GM23338 (cell line): ENCODE results near the gene STAT4. TPM values are rescaled to one million over a fixed set of nuclear protein-coding genes. Genes with fewer than 3 reads are reported as not detected.

Source experiments
- ATAC-seq: fragments of 200-7000 bp; cut with Tn5 transposase; 3 replicates; pipeline ENCODE4 v1.9.1; 2020
- DNase-seq: peaks from one replicate; pipeline ENCODE4 v3.0.0-alpha.2; 2015; ENCODE audit warnings: low spot score
- H2AFZ ChIP-seq: fragments of 200-600 bp; sonication (generic); 2 replicates; pipeline ENCODE4 v1.8.0; 2016; ENCODE audit warnings: antibody characterized with exemption, mild to moderate bottlenecking, moderate library complexity
- H3F3A ChIP-seq: fragments of 200-600 bp; sonication (generic); replicated peaks from 2 replicates; pipeline ENCODE4 v1.8.0; 2017; ENCODE audit warnings: antibody characterized with exemption, mixed run types, low read depth
- H3K27ac ChIP-seq: fragments of 200-600 bp; sonication (generic); 2 replicates; pipeline ENCODE4 v1.6.1; 2016; ENCODE audit warnings: low read depth
- H3K27me3 ChIP-seq: fragments of 200-600 bp; sonication (generic); 2 replicates; pipeline ENCODE4 v1.8.0; 2016; ENCODE audit warnings: mild to moderate bottlenecking, mixed run types, moderate library complexity; ENCODE audit not compliant: insufficient read depth
- H3K36me3 ChIP-seq: fragments of 200-600 bp; sonication (generic); 2 replicates; pipeline ENCODE4 v1.8.0; 2016; ENCODE audit warnings: mild to moderate bottlenecking; ENCODE audit not compliant: insufficient read depth
- H3K4me1 ChIP-seq: fragments of 200-600 bp; sonication (generic); 2 replicates; pipeline ENCODE4 v1.8.0; 2016; ENCODE audit warnings: mild to moderate bottlenecking, moderate library complexity; ENCODE audit not compliant: insufficient read depth
- H3K4me2 ChIP-seq: fragments of 200-600 bp; sonication (generic); 2 replicates; pipeline ENCODE4 v1.7.1; 2017; ENCODE audit warnings: mixed run types
- H3K4me3 ChIP-seq: fragments of 200-600 bp; sonication (generic); 2 replicates; pipeline ENCODE4 v1.6.1; 2016; ENCODE audit warnings: mixed run types
- H3K79me2 ChIP-seq: fragments of 200-600 bp; sonication (generic); replicated peaks from 2 replicates; pipeline ENCODE4 v1.8.0; 2017; ENCODE audit warnings: mild to moderate bottlenecking; ENCODE audit not compliant: insufficient read depth
- H3K9me2 ChIP-seq: fragments of 200-600 bp; sonication (generic); 2 replicates; pipeline ENCODE4 v1.8.0; 2017; ENCODE audit not compliant: insufficient read depth
- H4K20me1 ChIP-seq: fragments of 200-600 bp; sonication (generic); replicated peaks from 2 replicates; pipeline ENCODE4 v1.8.0; 2017; ENCODE audit warnings: mild to moderate bottlenecking; ENCODE audit not compliant: insufficient read depth
- H3K27ac Mint-ChIP-seq: 2 replicates; pipeline ENCODE4 v1.8.0; 2020; ENCODE audit warnings: inconsistent platforms, mild to moderate bottlenecking, moderate library complexity, mixed read lengths
- H3K27me3 Mint-ChIP-seq: 3 replicates; pipeline ENCODE4 v1.8.0; 2022; ENCODE audit warnings: low read depth, mild to moderate bottlenecking, moderate library complexity, mixed read lengths, inconsistent platforms; ENCODE audit not compliant: insufficient read depth, poor library complexity
- H3K36me3 Mint-ChIP-seq: 3 replicates; pipeline ENCODE4 v1.8.0; 2021; ENCODE audit warnings: low read depth, mild to moderate bottlenecking, inconsistent platforms, moderate library complexity, mixed read lengths
- H3K4me1 Mint-ChIP-seq: 3 replicates; pipeline ENCODE4 v1.8.0; 2020; ENCODE audit warnings: mild to moderate bottlenecking, inconsistent platforms, mixed read lengths
- H3K4me3 Mint-ChIP-seq: 3 replicates; pipeline ENCODE4 v1.8.0; 2021; ENCODE audit warnings: moderate library complexity, mild to moderate bottlenecking, inconsistent platforms, mixed read lengths
- H3K9me3 Mint-ChIP-seq: 3 replicates; pipeline ENCODE4 v1.8.0; 2020; ENCODE audit warnings: moderate library complexity, mild to moderate bottlenecking, inconsistent platforms, mixed read lengths
- CREB1 ChIP-seq: fragments of 250-450 bp; sonication (Bioruptor Pico); IDR thresholded peaks from 2 replicates; pipeline ENCODE4 v1.5.0; 2020; ENCODE audit warnings: low read depth, mild to moderate bottlenecking, moderate library complexity
- EZH2 ChIP-seq: fragments of 200-600 bp; sonication (generic); IDR thresholded peaks from one replicate; pipeline ENCODE4 v1.8.0; 2017; ENCODE audit warnings: antibody characterized with exemption, mild to moderate bottlenecking, low read depth; ENCODE audit not compliant: unreplicated experiment
- EZH2phosphoT487 ChIP-seq: fragments of 200-600 bp; sonication (generic); IDR thresholded peaks from one replicate; pipeline ENCODE4 v1.8.1; 2018; ENCODE audit warnings: antibody characterized with exemption; ENCODE audit not compliant: unreplicated experiment
- JUNB ChIP-seq: IDR thresholded peaks from one replicate; pipeline ENCODE4 v1.6.1; 2016; ENCODE audit warnings: antibody characterized with exemption; ENCODE audit not compliant: unreplicated experiment
- NANOG ChIP-seq: IDR thresholded peaks from 2 replicates; pipeline ENCODE4 v1.6.1; 2016; ENCODE audit warnings: antibody characterized with exemption, borderline replicate concordance
- POLR2AphosphoS5 ChIP-seq: IDR thresholded peaks from 2 replicates; pipeline ENCODE4 v1.6.1; 2016; ENCODE audit warnings: antibody characterized with exemption, low read depth
- STAT1 ChIP-seq: IDR thresholded peaks from one replicate; pipeline ENCODE4 v1.6.1; 2016; ENCODE audit warnings: antibody characterized with exemption; ENCODE audit not compliant: unreplicated experiment
- ZNF114 ChIP-seq: fragments of 250-450 bp; sonication (Bioruptor Pico); IDR thresholded peaks from 2 replicates; pipeline ENCODE4 v1.5.0; 2020; ENCODE audit warnings: mild to moderate bottlenecking, moderate library complexity
- ZNF331 ChIP-seq: fragments of 250-450 bp; sonication (Bioruptor Pico); IDR thresholded peaks from 2 replicates; pipeline ENCODE4 v1.5.0; 2020; ENCODE audit warnings: low read depth, mild to moderate bottlenecking, moderate library complexity
- polyA plus RNA-seq: library from polyadenylated mRNA; unstranded; fragments of >200 nt; fragmentation: Nextera tagmentation; extraction: Ambion mirVana; gene quantifications from 2 replicates; pipeline ENCODE4 v1.2.1, GENCODE V29; 2016
- total RNA-seq: library from RNA; depleted of rRNA; stranded (reverse); fragments of >200 nt; shearing (Covaris generic); gene quantifications from 2 replicates; pipeline ENCODE4 v1.2.3, GENCODE V29; 2014
- TF ChIP-seq, protein P1 (sequence below): IDR thresholded peaks from 2 replicates; pipeline ENCODE4 v1.6.1; 2016; ENCODE audit warnings: antibody characterized with exemption
- TF ChIP-seq, protein P2 (sequence below): fragments of 250-450 bp; sonication (Bioruptor Pico); IDR thresholded peaks from 2 replicates; pipeline ENCODE4 v1.5.0; 2020; ENCODE audit warnings: mild to moderate bottlenecking, moderate library complexity
- TF ChIP-seq, protein P3 (sequence below), 2 experiments: fragments of 200-600 bp in 1 of 2; sonication (generic) in 1 of 2; conservative IDR thresholded peaks; 2 replicates each; pipeline versions ENCODE4 v1.5.1 to v1.6.1; 2016 to 2017; ENCODE audit warnings: antibody characterized with exemption in 2 of 2, low read depth in 2 of 2, mild to moderate bottlenecking in 2 of 2, moderate library complexity in 1 of 2

The STAT4 gene
- total and polyA plus RNA-seq, 2 experiments from 2014 or later, result 0.52 to 0.86 TPM

DNA sequence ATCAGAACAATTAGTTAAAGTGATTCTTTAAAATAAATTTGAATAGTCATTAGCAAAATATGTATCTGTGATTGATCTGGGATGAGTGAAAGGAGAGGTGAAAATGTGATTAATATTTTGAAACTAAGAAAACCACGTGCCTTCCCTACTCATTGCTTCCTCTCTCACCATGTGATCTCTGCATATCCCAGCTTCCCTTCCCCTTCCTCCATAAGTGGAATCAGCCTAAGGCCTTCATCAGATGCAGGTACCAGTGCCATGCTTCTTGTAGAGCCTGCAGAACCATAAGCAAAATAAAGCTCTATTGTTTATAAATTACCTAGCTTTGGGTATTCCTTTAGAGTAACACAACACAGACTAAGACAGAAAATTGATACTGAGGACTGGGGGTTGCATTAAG is 125.7 kb downstream of the STAT4 start:
- TF ChIP-seq STAT1, result no peak
- no peak for TF ChIP-seq ZNF114 (CRISPR knock-in tag)
- TF ChIP-seq, protein P1, sequence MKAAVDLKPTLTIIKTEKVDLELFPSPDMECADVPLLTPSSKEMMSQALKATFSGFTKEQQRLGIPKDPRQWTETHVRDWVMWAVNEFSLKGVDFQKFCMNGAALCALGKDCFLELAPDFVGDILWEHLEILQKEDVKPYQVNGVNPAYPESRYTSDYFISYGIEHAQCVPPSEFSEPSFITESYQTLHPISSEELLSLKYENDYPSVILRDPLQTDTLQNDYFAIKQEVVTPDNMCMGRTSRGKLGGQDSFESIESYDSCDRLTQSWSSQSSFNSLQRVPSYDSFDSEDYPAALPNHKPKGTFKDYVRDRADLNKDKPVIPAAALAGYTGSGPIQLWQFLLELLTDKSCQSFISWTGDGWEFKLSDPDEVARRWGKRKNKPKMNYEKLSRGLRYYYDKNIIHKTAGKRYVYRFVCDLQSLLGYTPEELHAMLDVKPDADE, result no peak
- Histone ChIP-seq H3K27me3 (no peaks in the 10 kb centered on the region), H3K79me2 (no peaks in the 10 kb centered on the region), H3K4me2 (no peak overlapping the region), H3F3A (0 out of 2 replicates have a peak, but pooled peaks cover 5% of the 10 kb centered on the region), H2AFZ (0 out of 2 replicates have a peak overlapping the region, but pooled peaks have one; percentile 28), H3K36me3 (no peaks in the 10 kb centered on the region), H3K4me3 (no peak overlapping the region), H3K27ac (no peak overlapping the region), H4K20me1 (no peaks in the 10 kb centered on the region), H3K9me2 (no peaks in the 10 kb centered on the region), H3K4me1 (peaks cover 5% of the 10 kb centered on the region; the same call in 1 of the 2 replicates)
- ATAC-seq, result no peak
- Mint-ChIP-seq H3K4me1 (peaks cover 5% of the 10 kb centered on the region; the same call in 2 of the 3 replicates), H3K27me3 (peaks cover 1% of the 10 kb centered on the region), H3K9me3 (no peaks in the 10 kb centered on the region), H3K36me3 (no peaks in the 10 kb centered on the region), H3K4me3 (no peak overlapping the region), H3K27ac (no peak overlapping the region)
- no peak for DNase-seq

DNA sequence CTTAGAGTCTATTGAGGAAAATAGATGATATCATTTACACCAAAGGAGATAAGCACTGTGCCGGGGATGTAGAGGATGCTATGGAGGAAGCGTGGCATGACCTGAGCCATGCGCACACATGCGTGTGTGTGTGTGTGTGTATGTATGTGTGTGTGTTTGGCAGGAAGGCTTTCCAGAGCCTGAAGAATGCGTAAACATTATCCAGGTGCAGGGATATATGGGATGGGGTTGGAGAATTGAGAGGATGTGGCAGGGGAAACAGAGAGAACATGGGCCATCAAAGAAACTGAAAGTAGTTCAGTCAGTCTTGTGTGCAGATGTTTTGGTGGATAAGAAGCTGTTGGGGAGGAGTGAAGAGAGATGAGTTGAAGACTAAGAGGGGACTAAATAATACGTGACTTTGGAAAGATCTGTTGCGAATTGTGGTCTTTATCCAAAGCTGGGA is 127.5 kb downstream of the STAT4 start:
- H3K4me3 Mint-ChIP-seq, result no peak overlapping the region
- no peaks in the 10 kb centered on the region for H3K79me2 ChIP-seq
- no peaks in the 10 kb centered on the region for H3K9me2 ChIP-seq
- no peaks in the 10 kb centered on the region for H4K20me1 ChIP-seq
- H3F3A ChIP-seq, result 0 out of 2 replicates have a peak, but pooled peaks cover 5% of the 10 kb centered on the region
- peaks cover 2% of the 10 kb centered on the region for H3K27me3 Mint-ChIP-seq
- peaks cover 4% of the 10 kb centered on the region; the same call in 1 of the 2 replicates for H3K27me3 ChIP-seq
- no peak for ATAC-seq
- no peaks in the 10 kb centered on the region for H3K36me3 Mint-ChIP-seq
- H3K4me3 ChIP-seq, result no peak overlapping the region
- peaks cover 5% of the 10 kb centered on the region; the same call in 1 of the 2 replicates for H3K4me1 ChIP-seq
- H3K36me3 ChIP-seq, result no peaks in the 10 kb centered on the region
- H2AFZ ChIP-seq, result no peak overlapping the region
- DNase-seq, result no peak
- peaks cover 5% of the 10 kb centered on the region; the same call in 2 of the 3 replicates for H3K4me1 Mint-ChIP-seq
- no peak overlapping the region for H3K27ac ChIP-seq
- no peak overlapping the region for H3K27ac Mint-ChIP-seq
- no peaks in the 10 kb centered on the region for H3K9me3 Mint-ChIP-seq
- no peak overlapping the region for H3K4me2 ChIP-seq
- TF ChIP-seq EZH2 (no peak), ZNF114 (CRISPR knock-in tag) (no peak), POLR2AphosphoS5 (no peak), STAT1 (no peak), CREB1 (CRISPR knock-in tag) (no peak), NANOG (no peak), JUNB (no peak), EZH2phosphoT487 (no peak), ZNF331 (no peak)
- TF ChIP-seq, protein P1, result no peak
- TF ChIP-seq, protein P2, sequence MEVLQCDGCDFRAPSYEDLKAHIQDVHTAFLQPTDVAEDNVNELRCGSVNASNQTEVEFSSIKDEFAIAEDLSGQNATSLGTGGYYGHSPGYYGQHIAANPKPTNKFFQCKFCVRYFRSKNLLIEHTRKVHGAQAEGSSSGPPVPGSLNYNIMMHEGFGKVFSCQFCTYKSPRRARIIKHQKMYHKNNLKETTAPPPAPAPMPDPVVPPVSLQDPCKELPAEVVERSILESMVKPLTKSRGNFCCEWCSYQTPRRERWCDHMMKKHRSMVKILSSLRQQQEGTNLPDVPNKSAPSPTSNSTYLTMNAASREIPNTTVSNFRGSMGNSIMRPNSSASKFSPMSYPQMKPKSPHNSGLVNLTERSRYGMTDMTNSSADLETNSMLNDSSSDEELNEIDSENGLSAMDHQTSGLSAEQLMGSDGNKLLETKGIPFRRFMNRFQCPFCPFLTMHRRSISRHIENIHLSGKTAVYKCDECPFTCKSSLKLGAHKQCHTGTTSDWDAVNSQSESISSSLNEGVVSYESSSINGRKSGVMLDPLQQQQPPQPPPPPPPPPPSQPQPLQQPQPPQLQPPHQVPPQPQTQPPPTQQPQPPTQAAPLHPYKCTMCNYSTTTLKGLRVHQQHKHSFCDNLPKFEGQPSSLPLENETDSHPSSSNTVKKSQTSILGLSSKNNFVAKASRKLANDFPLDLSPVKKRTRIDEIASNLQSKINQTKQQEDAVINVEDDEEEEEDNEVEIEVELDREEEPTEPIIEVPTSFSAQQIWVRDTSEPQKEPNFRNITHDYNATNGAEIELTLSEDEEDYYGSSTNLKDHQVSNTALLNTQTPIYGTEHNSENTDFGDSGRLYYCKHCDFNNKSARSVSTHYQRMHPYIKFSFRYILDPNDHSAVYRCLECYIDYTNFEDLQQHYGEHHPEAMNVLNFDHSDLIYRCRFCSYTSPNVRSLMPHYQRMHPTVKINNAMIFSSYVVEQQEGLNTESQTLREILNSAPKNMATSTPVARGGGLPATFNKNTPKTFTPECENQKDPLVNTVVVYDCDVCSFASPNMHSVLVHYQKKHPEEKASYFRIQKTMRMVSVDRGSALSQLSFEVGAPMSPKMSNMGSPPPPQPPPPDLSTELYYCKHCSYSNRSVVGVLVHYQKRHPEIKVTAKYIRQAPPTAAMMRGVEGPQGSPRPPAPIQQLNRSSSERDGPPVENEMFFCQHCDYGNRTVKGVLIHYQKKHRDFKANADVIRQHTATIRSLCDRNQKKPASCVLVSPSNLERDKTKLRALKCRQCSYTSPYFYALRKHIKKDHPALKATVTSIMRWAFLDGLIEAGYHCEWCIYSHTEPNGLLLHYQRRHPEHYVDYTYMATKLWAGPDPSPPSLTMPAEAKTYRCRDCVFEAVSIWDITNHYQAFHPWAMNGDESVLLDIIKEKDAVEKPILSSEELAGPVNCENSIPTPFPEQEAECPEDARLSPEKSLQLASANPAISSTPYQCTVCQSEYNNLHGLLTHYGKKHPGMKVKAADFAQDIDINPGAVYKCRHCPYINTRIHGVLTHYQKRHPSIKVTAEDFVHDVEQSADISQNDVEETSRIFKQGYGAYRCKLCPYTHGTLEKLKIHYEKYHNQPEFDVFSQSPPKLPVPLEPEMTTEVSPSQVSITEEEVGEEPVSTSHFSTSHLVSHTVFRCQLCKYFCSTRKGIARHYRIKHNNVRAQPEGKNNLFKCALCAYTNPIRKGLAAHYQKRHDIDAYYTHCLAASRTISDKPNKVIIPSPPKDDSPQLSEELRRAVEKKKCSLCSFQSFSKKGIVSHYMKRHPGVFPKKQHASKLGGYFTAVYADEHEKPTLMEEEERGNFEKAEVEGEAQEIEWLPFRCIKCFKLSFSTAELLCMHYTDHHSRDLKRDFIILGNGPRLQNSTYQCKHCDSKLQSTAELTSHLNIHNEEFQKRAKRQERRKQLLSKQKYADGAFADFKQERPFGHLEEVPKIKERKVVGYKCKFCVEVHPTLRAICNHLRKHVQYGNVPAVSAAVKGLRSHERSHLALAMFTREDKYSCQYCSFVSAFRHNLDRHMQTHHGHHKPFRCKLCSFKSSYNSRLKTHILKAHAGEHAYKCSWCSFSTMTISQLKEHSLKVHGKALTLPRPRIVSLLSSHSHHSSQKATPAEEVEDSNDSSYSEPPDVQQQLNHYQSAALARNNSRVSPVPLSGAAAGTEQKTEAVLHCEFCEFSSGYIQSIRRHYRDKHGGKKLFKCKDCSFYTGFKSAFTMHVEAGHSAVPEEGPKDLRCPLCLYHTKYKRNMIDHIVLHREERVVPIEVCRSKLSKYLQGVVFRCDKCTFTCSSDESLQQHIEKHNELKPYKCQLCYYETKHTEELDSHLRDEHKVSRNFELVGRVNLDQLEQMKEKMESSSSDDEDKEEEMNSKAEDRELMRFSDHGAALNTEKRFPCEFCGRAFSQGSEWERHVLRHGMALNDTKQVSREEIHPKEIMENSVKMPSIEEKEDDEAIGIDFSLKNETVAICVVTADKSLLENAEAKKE (CRISPR knock-in tag), result no peak
- TF ChIP-seq, protein P3, sequence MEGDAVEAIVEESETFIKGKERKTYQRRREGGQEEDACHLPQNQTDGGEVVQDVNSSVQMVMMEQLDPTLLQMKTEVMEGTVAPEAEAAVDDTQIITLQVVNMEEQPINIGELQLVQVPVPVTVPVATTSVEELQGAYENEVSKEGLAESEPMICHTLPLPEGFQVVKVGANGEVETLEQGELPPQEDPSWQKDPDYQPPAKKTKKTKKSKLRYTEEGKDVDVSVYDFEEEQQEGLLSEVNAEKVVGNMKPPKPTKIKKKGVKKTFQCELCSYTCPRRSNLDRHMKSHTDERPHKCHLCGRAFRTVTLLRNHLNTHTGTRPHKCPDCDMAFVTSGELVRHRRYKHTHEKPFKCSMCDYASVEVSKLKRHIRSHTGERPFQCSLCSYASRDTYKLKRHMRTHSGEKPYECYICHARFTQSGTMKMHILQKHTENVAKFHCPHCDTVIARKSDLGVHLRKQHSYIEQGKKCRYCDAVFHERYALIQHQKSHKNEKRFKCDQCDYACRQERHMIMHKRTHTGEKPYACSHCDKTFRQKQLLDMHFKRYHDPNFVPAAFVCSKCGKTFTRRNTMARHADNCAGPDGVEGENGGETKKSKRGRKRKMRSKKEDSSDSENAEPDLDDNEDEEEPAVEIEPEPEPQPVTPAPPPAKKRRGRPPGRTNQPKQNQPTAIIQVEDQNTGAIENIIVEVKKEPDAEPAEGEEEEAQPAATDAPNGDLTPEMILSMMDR (conservative IDR thresholded peaks at IDR 0.05; ENCODE audit: low read depth in 2 of 2), result no peak
